NT2/D1 (cell line): ENCODE data around the gene F12.

Experiments
- YY1 ChIP-seq: IDR thresholded peaks from 2 replicates; pipeline ENCODE4 v1.6.1; 2011; ENCODE audit not compliant: insufficient read length, insufficient read depth
- ZNF274 ChIP-seq: IDR thresholded peaks from 2 replicates; pipeline ENCODE4 v1.6.1; 2011; ENCODE audit warnings: mild to moderate bottlenecking, low read depth, low read length

GRCh38 chr5:177426566-177427210 lies 17.3 kb upstream of the F12 start, which contains the start of gene GRK6:
- TF ChIP-seq YY1 (no peak), ZNF274 (no peak)
